ENCODE results near the gene SGMS1.
A peak's percentile ranks its signal among the peaks of the same experiment; 100 is the strongest.

SGMS1 gene

GRCh38 chr10:50627443-50627842 is 3.7 kb upstream of the SGMS1 start:
- no peak overlapping the region for H3K4me3 ChIP-seq (ENCODE audit: low read depth, low read length)
- no peak for TF ChIP-seq CTCF (IDR thresholded peaks at IDR 0.05; ENCODE audit: low read depth, low read length)

- TF ChIP-seq CTCF (IDR thresholded peaks at IDR 0.05; ENCODE audit: low read depth, low read length), result no peak
- peak overlapping the region; percentile 73 for H3K4me3 ChIP-seq (ENCODE audit: low read depth, low read length)
These were observed 1.9 kb upstream of the SGMS1 start for GRCh38 chr10:50625649-50626132.

- peak; percentile 67 for TF ChIP-seq CTCF (IDR thresholded peaks at IDR 0.05; ENCODE audit: low read depth, low read length)
- peak overlapping the region; percentile 73 for H3K4me3 ChIP-seq (ENCODE audit: low read depth, low read length)
These were observed 1.2 kb upstream of the SGMS1 start for GRCh38 chr10:50624866-50625501.

- no peak for TF ChIP-seq CTCF (IDR thresholded peaks at IDR 0.05; ENCODE audit: low read depth, low read length)
- peak overlapping the region; percentile 73 for H3K4me3 ChIP-seq (ENCODE audit: low read depth, low read length)
These were observed 683 bp upstream of the SGMS1 start for GRCh38 chr10:50624413-50624865.

- peak overlapping the region; percentile 73 for H3K4me3 ChIP-seq (ENCODE audit: low read depth, low read length)
- TF ChIP-seq CTCF (IDR thresholded peaks at IDR 0.05; ENCODE audit: low read depth, low read length), result no peak
These were observed 772 bp downstream of the SGMS1 start for GRCh38 chr10:50622706-50623662.

- no peak for TF ChIP-seq CTCF (IDR thresholded peaks at IDR 0.05; ENCODE audit: low read depth, low read length)
- peak overlapping the region; percentile 73 for H3K4me3 ChIP-seq (ENCODE audit: low read depth, low read length)
These were observed 1.6 kb downstream of the SGMS1 start for GRCh38 chr10:50621968-50622705.
